GM19395 (cell line): ENCODE data around the gene TSPAN31.
"Not testable (repeated sequence)": the region's sequence is repeated elsewhere in the genome, so short reads cannot be mapped to it uniquely, and the experiment has no call there.

ENCODE experiments used
- ATAC-seq: cut with Tn5 transposase; IDR thresholded peaks from one replicate; pipeline ENCODE4 v1.9.1; 2021; ENCODE audit warnings: mild to moderate bottlenecking, moderate library complexity; ENCODE audit not compliant: unreplicated experiment

The TSPAN31 gene

GRCh38 chr12:57765698-57766463 is 21.0 kb downstream of the TSPAN31 start:
- ATAC-seq, result no peak

DNA sequence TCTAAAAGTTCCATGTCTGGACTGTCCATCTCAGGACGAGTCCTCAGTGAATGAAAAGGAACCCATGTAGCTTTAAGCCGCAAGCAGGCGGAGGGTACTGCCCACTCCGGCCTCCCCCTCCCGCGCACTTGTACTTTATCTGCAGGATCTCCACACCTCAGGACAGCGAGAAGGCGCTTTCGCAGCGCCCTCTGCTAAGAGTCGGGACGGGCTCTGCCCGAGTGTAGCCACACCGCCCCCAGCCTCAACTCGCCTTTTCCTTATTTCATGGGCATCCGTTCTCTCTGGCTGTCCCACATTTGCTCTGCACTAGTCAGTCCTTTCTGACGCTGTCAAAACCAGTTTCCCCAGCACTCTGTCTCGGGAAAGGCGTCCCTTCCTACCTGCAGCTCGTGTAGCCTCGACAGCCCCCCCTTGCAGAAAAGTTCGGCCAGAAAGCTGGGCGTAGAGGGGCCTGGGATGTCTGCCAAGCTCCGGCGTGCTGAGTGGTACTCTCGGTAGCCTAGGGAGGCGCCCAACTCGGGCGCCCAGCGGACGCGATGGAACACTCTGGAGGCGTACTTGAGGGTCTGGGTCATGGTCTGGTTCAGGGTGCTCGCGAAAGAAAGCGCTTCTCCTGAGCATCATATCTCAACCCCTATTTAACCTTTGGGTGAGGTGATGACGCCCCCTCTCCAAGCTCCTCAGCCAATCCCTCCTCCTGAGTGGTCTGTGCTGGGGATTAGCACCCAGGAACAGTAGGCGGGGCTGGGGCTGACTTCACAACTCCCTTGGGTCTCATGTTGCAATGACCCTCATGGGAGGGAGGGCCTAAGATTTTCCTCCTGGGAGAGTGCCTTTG is 21.8 kb downstream of the TSPAN31 start, which contains the start of gene CYP27B1:
TSS of gene CYP27B1 (minus strand) at position 615 of the 841 bp plus-strand sequence. CDS start at position 578, 37 bp downstream.
- no peak for ATAC-seq

GRCh38 chr12:57767305-57767698 is 22.5 kb downstream of the TSPAN31 start:
- ATAC-seq, result no peak

- no peak for ATAC-seq
These were observed 23.0 kb downstream of the TSPAN31 start for GRCh38 chr12:57767876-57768275.

DNA sequence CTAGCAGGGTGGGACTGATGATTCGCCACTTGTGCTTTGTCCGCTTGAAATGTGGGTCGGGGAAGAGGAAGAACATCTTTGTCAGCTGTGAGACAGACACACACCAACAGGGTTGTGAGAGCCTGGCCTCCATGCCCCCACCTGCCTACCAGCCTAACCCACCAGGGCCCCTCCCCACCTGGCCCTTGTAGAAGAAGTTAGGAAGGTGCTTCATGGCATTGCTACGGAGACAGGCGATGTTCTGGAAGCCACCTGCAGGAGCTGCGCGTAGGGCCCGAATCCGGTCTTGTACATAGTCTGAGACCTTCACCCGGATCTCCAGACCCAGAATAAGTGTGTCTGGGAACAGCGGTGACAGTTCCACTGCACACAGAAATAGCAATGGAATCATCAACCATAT is 24.8 kb downstream of the TSPAN31 start:
- ATAC-seq, result no peak

- ATAC-seq, result no peak
These were observed 25.9 kb downstream of the TSPAN31 start for GRCh38 chr12:57770734-57771133.

- peak; percentile 89 for ATAC-seq
These were observed 26.5 kb downstream of the TSPAN31 start for GRCh38 chr12:57771236-57771872.

- ATAC-seq, result peak; percentile 88
These were observed 27.1 kb downstream of the TSPAN31 start, which contains the start of gene METTL1 for GRCh38 chr12:57771873-57772428. Gene METTL1 (minus strand): TSS chr12:57772105. CDS start chr12:57772083, 22 bp downstream.

DNA sequence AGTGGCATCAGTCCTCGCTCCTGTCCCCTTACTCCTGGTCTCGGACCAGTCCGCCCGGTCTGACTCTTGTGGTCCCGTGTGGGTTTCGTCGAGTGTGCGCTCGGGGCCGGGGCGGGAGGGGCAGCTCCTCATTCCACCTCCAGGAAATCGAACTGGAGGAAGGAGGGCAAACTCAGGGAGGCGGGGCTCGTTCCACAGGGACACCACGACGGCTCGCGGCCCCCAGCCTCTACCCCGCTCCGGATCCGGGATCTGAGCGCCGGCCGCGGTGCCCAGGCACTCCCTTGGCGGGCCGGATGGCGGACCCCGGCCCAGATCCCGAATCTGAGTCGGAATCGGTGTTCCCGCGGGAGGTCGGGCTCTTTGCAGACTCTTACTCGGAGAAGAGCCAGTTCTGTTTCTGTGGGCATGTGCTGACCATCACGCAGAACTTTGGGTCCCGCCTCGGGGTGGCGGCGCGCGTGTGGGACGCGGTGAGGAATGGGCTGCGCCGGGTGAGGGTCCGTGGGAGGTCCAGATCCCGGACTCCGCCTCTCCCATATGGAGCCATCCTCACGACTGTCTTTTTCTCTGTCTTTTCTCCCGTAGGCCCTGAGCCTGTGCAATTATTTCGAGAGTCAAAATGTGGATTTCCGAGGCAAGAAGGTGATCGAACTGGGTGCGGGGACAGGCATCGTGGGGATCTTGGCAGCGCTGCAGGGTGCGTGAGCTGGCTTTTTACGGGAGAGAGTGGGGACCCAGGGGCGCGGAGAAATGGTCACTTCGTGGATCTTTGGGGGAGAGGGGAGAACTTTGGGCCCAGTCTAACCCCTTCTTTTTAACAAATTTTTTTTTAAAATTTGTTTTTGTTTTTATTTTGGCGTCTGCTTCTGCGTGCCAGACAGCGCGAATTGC is 27.8 kb downstream of the TSPAN31 start, which contains the start of gene EEF1AKMT3:
TSS of gene EEF1AKMT3 (plus strand) at position 186 of the 894 bp plus-strand sequence. CDS start at position 297, 111 bp downstream.
- peak; percentile 42 for ATAC-seq

- ATAC-seq, result not testable (repeated sequence)
These were observed 29.8 kb downstream of the TSPAN31 start for GRCh38 chr12:57774634-57775033.

- no peak for ATAC-seq
These were observed 30.2 kb downstream of the TSPAN31 start for GRCh38 chr12:57775044-57775443.

GRCh38 chr12:57775563-57776246 is 30.9 kb downstream of the TSPAN31 start:
- no peak for ATAC-seq

DNA sequence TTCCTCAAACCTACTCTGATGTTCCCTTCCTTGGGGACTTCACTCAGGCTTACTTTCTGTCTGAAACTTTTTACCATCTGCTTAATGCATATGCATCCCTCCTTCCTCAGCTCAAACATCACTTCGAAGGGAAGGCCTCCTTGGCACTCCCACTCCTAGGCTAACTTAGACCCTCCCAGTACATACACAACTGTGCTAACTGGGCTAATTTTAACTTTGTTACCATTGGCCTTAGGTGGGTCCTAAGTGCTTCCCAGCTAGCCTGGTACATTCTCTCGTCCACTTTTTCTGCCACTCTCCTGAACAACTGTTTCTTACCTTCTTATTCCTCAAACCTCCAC is 31.4 kb downstream of the TSPAN31 start:
- ATAC-seq, result no peak

GRCh38 chr12:57777367-57777766 is 32.5 kb downstream of the TSPAN31 start:
- ATAC-seq, result no peak

DNA sequence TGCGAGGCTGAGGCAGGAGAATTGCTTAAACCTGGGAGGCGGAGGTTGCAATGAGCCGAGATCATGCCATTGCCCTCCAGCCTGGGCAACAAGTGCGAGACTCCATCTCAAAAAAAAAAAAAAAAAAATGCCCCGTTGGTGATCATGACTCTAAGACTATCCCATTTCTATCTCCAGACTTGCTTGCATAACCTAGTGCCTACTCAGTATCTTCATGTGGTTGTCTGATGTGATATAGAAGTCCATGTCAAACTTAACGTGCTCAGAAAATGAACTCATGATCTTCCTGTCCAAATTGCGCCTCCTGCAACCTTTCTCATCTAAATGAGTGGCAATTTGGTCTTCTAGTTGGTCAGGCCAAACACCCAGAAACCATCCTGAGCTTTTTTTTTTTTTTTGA is 33.1 kb downstream of the TSPAN31 start:
- no peak for ATAC-seq

DNA sequence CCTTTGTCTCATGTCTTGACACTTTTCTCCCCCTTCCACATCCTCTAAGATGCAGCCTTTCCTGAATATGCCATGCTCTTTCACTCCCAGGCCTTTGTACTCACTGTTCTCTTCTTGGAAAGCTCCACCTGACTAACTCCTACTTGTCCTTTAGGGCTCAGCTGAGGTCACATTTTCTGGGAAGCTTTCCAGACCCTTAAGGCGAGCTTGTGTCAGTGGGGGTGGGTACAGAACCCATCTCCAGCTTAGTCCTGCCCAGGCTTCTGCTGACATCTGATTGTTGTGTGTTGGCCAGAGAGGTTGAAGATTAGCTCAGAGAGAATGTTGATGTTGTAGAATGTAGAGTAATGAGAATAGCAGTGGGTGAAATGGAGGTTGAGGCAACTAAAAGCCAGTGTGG is 34.9 kb downstream of the TSPAN31 start:
- ATAC-seq, result no peak

DNA sequence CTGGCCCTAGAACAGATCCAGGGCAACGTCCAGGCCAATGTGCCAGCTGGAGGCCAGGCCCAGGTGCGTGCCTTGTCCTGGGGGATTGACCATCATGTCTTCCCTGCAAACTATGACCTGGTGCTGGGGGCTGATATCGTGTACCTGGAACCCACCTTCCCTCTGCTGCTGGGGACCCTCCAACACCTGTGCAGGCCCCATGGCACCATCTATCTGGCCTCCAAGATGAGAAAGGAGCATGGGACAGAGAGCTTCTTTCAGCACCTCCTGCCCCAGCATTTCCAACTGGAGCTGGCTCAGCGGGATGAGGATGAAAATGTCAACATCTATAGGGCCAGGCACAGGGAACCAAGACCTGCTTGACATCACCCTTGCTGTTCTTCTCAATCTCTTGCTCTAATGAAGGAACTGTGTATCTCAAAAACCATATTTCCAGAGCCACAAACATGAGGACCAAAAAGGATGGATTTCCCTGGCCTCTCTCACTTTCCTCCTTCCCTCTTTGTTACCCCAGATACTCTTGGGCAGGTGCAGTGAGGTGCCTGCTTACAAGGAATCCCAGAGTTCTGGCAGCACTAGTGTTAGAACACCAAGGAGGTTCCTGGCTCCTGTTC is 35.6 kb downstream of the TSPAN31 start:
- ATAC-seq, result no peak

DNA sequence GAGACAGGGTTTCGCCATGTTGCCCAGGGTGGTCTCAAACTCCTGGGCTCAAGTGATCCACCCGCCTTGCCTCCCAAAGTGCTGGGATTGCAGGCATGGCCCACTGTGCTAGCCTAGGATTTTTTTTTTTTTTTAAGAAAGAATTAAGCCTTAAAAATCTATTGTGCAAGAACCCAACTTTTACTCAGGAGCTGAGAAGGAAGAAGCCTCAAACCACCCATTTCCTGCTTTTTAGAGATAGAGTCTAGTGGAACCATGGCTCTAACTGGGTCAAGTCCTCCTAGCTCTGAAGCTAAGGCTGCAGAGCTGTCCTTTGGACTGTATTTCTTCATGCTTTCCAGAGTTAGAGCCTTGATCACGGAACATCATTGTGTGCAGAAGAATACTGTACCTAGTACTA is 36.4 kb downstream of the TSPAN31 start:
- ATAC-seq, result no peak

GRCh38 chr12:57781801-57782200 is 37.0 kb downstream of the TSPAN31 start:
- no peak for ATAC-seq
